IMR-90 (cell line): Measurements from ENCODE around the gene FSIP1. TPM values are rescaled to one million over a fixed set of nuclear protein-coding genes. Genes with fewer than 3 reads are reported as not detected.
A peak's percentile ranks its signal among the peaks of the same experiment; 100 is the strongest.

Experiments used
- ATAC-seq: fragments of 200-7000 bp; cut with Tn5 transposase; 2 replicates; pipeline ENCODE4 v1.9.1; 2020; ENCODE audit warnings: low read depth, mild to moderate bottlenecking, moderate library complexity
- BruUV-seq: library from RNA; stranded (reverse); fragments of 400-500 nt; replicated peaks from 2 replicates; lab custom pipeline; 2021; lab: Mats Ljungman, UMichigan
- CTCF ChIA-PET: fragments of 300-600 bp; formaldehyde crosslinking; extraction: SDS; loops from one replicate; lab custom pipeline; 2021; ENCODE audit warnings: antibody characterized with exemption; lab: Yijun Ruan, JAX
- POLR2A ChIA-PET: fragments of 300-600 bp; sonication (Branson Sonifier 250); formaldehyde crosslinking; loops from one replicate; lab custom pipeline; 2022; ENCODE audit warnings: antibody characterized with exemption; ENCODE audit not compliant: unreplicated experiment; lab: Charles Lee
- DNase-seq: peaks from one replicate; pipeline ENCODE4 v3.0.0; 2013
- H2AFZ ChIP-seq: replicated peaks from 2 replicates; pipeline ENCODE3; 2013; ENCODE audit warnings: low read length, mild to moderate bottlenecking; ENCODE audit not compliant: poor library complexity
- H2AK5ac ChIP-seq: 2 replicates; pipeline ENCODE4 v1.6.1; 2013; ENCODE audit warnings: low read depth, low read length, inconsistent platforms
- H2AK9ac ChIP-seq: replicated peaks from 2 replicates; pipeline ENCODE3; 2013; ENCODE audit warnings: mild to moderate bottlenecking, low read depth, low read length, moderate library complexity; ENCODE audit not compliant: poor library complexity
- H2BK120ac ChIP-seq: 2 replicates; pipeline ENCODE4 v1.6.1; 2013; ENCODE audit warnings: low read depth, low read length, inconsistent platforms
- H2BK15ac ChIP-seq: 3 replicates; pipeline ENCODE4 v1.6.1; 2013; ENCODE audit warnings: low read depth, low read length, inconsistent platforms
- H2BK20ac ChIP-seq: 2 replicates; pipeline ENCODE4 v1.6.1; 2013; ENCODE audit warnings: low read depth, mild to moderate bottlenecking, inconsistent platforms, low read length, moderate library complexity
- H2BK5ac ChIP-seq: 2 replicates; pipeline ENCODE4 v1.6.1; 2013; ENCODE audit warnings: mild to moderate bottlenecking, low read depth, low read length, inconsistent platforms; ENCODE audit not compliant: poor library complexity, severe bottlenecking
- H3K14ac ChIP-seq: replicated peaks from 2 replicates; pipeline ENCODE4 v1.6.1; 2013; ENCODE audit warnings: low read depth, low read length, inconsistent platforms
- H3K18ac ChIP-seq: 2 replicates; pipeline ENCODE4 v1.6.1; 2013; ENCODE audit warnings: low read depth, low read length, control low read depth
- H3K23ac ChIP-seq: 2 replicates; pipeline ENCODE4 v1.6.1; 2013; ENCODE audit warnings: low read depth, low read length, inconsistent platforms
- H3K27ac ChIP-seq: 2 replicates; pipeline ENCODE4 v1.5.1; 2013; ENCODE audit warnings: mild to moderate bottlenecking, control low read depth, low read length; ENCODE audit not compliant: insufficient read depth
- H3K27me3 ChIP-seq: 2 replicates; pipeline ENCODE4 v1.6.1; 2013; ENCODE audit warnings: low read length; ENCODE audit not compliant: control insufficient read depth, insufficient read depth
- H3K36me3 ChIP-seq: 2 replicates; pipeline ENCODE4 v1.6.1; 2013; ENCODE audit warnings: low read length, mixed read lengths; ENCODE audit not compliant: control insufficient read depth, insufficient read depth
- H3K4ac ChIP-seq: 2 replicates; pipeline ENCODE4 v1.6.1; 2013; ENCODE audit warnings: low read depth, low read length, inconsistent platforms
- H3K4me1 ChIP-seq: 2 replicates; pipeline ENCODE4 v1.6.1; 2013; ENCODE audit warnings: low read length, mixed read lengths; ENCODE audit not compliant: control insufficient read depth, insufficient read depth
- H3K4me2 ChIP-seq: 2 replicates; pipeline ENCODE4 v1.6.1; 2013; ENCODE audit warnings: low read depth, mild to moderate bottlenecking, control low read depth, low read length, moderate library complexity
- H3K4me3 ChIP-seq: 2 replicates; pipeline ENCODE4 v1.5.1; 2013; ENCODE audit warnings: low read depth, mild to moderate bottlenecking, control low read depth, low read length, moderate library complexity; ENCODE audit not compliant: insufficient read depth
- H3K56ac ChIP-seq: 2 replicates; pipeline ENCODE4 v1.6.1; 2013; ENCODE audit warnings: low read length, inconsistent platforms; ENCODE audit not compliant: insufficient read depth; ENCODE audit errors: extremely low read depth
- H3K79me1 ChIP-seq, 2 experiments: 2 replicates each; pipeline ENCODE4 v1.6.1; 2013; ENCODE audit warnings: low read length in 2 of 2, inconsistent platforms in 1 of 2, low read depth in 1 of 2
- H3K9ac ChIP-seq: 2 replicates; pipeline ENCODE4 v1.6.1; 2013; ENCODE audit warnings: low read depth, low read length, control low read depth
- H3K9me1 ChIP-seq: 2 replicates; pipeline ENCODE4 v1.6.1; 2013; ENCODE audit warnings: low read length, inconsistent platforms; ENCODE audit not compliant: insufficient read depth
- H3K9me3 ChIP-seq: 2 replicates; pipeline ENCODE4 v1.6.1; 2013; ENCODE audit warnings: low read length; ENCODE audit not compliant: control insufficient read depth, insufficient read depth
- H4K20me1 ChIP-seq: 2 replicates; pipeline ENCODE4 v1.6.1; 2013; ENCODE audit warnings: low read length, inconsistent platforms; ENCODE audit not compliant: insufficient read depth
- H4K5ac ChIP-seq: 2 replicates; pipeline ENCODE4 v1.6.1; 2013; ENCODE audit warnings: mild to moderate bottlenecking, low read depth, low read length, control low read depth
- H4K8ac ChIP-seq, 2 experiments: 2 replicates each; pipeline ENCODE4 v1.6.1; 2013; ENCODE audit warnings: low read depth in 2 of 2, low read length in 2 of 2, control low read depth in 1 of 2, inconsistent platforms in 1 of 2
- H4K91ac ChIP-seq: 2 replicates; pipeline ENCODE4 v1.6.1; 2013; ENCODE audit warnings: low read depth, low read length, inconsistent platforms; ENCODE audit not compliant: insufficient read depth
- BHLHE40 ChIP-seq: fragments of 150-350 bp; IDR thresholded peaks from 2 replicates; pipeline ENCODE4 v1.6.1; 2016; ENCODE audit warnings: mild to moderate bottlenecking, low read depth, low read length
- FOS ChIP-seq: fragments of 150-350 bp; IDR thresholded peaks from 2 replicates; pipeline ENCODE4 v1.6.1; 2016; ENCODE audit warnings: low read depth, low read length
- MAFK ChIP-seq: IDR thresholded peaks from 2 replicates; pipeline ENCODE4 v1.6.1; 2012; ENCODE audit warnings: low read depth, low read length, improper control_type of control experiment
- MXI1 ChIP-seq: IDR thresholded peaks from 2 replicates; pipeline ENCODE4 v1.6.1; 2012; ENCODE audit warnings: low read depth, mild to moderate bottlenecking, low read length, moderate library complexity, borderline replicate concordance
- RFX5 ChIP-seq: IDR thresholded peaks from 2 replicates; pipeline ENCODE4 v1.8.0; 2012; ENCODE audit warnings: low read depth, mild to moderate bottlenecking, low read length, moderate library complexity
- WGBS, 2 experiments: methylation state at CpG; one replicate each; pipeline versions ENCODE4 v1.1.5 to v1.1.7; 2013; ENCODE audit warnings: missing lambda C conversion rate in 2 of 2; ENCODE audit not compliant: insufficient read length in 1 of 2; ENCODE audit errors: extremely low coverage in 2 of 2; 5-methylcytosine and 5-hydroxymethylcytosine counted together
- dilution Hi-C: fragments of 300-500 bp; cut with HindIII; formaldehyde crosslinking; loops from one replicate; pipeline ENCODE4 v1.14.3; 2018; ENCODE audit warnings: low sequenced_read_pairs; ENCODE audit not compliant: unreplicated experiment
- in situ Hi-C: fragments of 300-500 bp; cut with MboI; formaldehyde crosslinking; loops from 3 replicates; pipeline ENCODE4 v1.14.3; 2019; ENCODE audit warnings: low sequenced_read_pairs, inconsistent platforms, mixed read lengths
- intact Hi-C: fragments of 100-400 bp; cut with micrococcal nuclease; formaldehyde crosslinking; loops from 2 replicates; pipeline ENCODE4 v1.10.0; 2022
- polyA plus RNA-seq, 3 experiments: library from polyadenylated mRNA; depleted of rRNA; stranded (reverse); fragments of >200 nt; gene quantifications; 2 replicates each; pipeline ENCODE4 v1.2.3, GENCODE V29; 2012; ENCODE audit warnings: low replicate concordance in 1 of 3
- total RNA-seq: library from RNA; depleted of rRNA; stranded (reverse); fragments of >200 nt; gene quantifications from 2 replicates; pipeline ENCODE4 v1.2.3, GENCODE V29; 2012

Gene FSIP1
- total and polyA plus RNA-seq, 2 of the 4 experiments (the other 2 are of a cell fraction), result 0.10 to 0.18 TPM

- dilution Hi-C loops, result no loop called here
- peak overlapping the region; percentile 84 for H3K4me2 ChIP-seq
- H3K36me3 ChIP-seq, result no peaks in the 10 kb centered on the region
- H3K14ac ChIP-seq, result peak overlapping the region; percentile 93
- H3K56ac ChIP-seq, result peak overlapping the region; percentile 82
- H3K18ac ChIP-seq, result peak overlapping the region; percentile 75
- peak overlapping the region; percentile 21; the same call in 1 of the 2 replicates for H3K4me3 ChIP-seq
- peak overlapping the region; percentile 75; the same call in 2 of the 3 replicates for H2BK15ac ChIP-seq
- H2BK5ac ChIP-seq, result peak overlapping the region; percentile 93
- DNase-seq (peak; percentile 92), ATAC-seq (peak; percentile 98)
- WGBS, 2 experiments, result 100% methylated on average over 2 of the region's 8 CpGs; no CpG with 5 or more reads in 1 of the 2 experiments
- no peaks in the 10 kb centered on the region for H4K20me1 ChIP-seq
- H3K4ac ChIP-seq, result peak overlapping the region; percentile 91
- in situ Hi-C loops, result loop anchor here (25.0 kb wide), 1 partner anchor 609 kb away; no protein-coding TSS in a partner anchor
- peaks cover 10% of the 10 kb centered on the region for H3K4me1 ChIP-seq
- BruUV-seq, result no TSS peak
- H3K23ac ChIP-seq, result peak overlapping the region; percentile 88; the same call in 1 of the 2 replicates
- H2BK120ac ChIP-seq, result peak overlapping the region; percentile 94
- peak overlapping the region; percentile 76 for H2AK5ac ChIP-seq
- no peak overlapping the region for H2AK9ac ChIP-seq
- H2AFZ ChIP-seq, result peak overlapping the region; percentile 93
- H3K27me3 ChIP-seq, result no peaks in the 10 kb centered on the region
- CTCF ChIA-PET, result interaction anchor here (0.6 kb wide), 1 partner anchor 169 kb away, joined by 5 read pairs; no protein-coding TSS in a partner anchor
- no peaks in the 10 kb centered on the region for H3K9me3 ChIP-seq
- H2BK20ac ChIP-seq, result peak overlapping the region; percentile 92; the same call in 1 of the 2 replicates
- no peaks in the 10 kb centered on the region; the same call in none of the 2 replicates for H3K9me1 ChIP-seq
- H4K91ac ChIP-seq, result peak overlapping the region; percentile 93
- intact Hi-C loops, result loop anchor here (1.0 kb wide), 1 partner anchor 85 kb away; no protein-coding TSS in a partner anchor
- H3K79me1 ChIP-seq, result no peaks in the 10 kb centered on the region
- TF ChIP-seq FOS (peak; percentile 57; the same call in 1 of the 2 replicates), BHLHE40 (peak; percentile 40), RFX5 (no peak), MXI1 (peak; percentile 42; the same call in 1 of the 2 replicates), MAFK (peak; percentile 20; the same call in 1 of the 2 replicates)
- POLR2A ChIA-PET, result interaction anchor here (0.6 kb wide), 1 partner anchor 222 kb away, joined by 4 read pairs; no protein-coding TSS in a partner anchor
- H4K8ac ChIP-seq, result peak overlapping the region; percentile 72 to 94
- H4K5ac ChIP-seq, result peak overlapping the region; percentile 89
- H3K27ac ChIP-seq, result peak overlapping the region; percentile 80
- H3K9ac ChIP-seq, result peak overlapping the region; percentile 67
These were observed 11.6 kb downstream of the FSIP1 start for GRCh38 chr15:39770748-39771689.
